Ovary (tissue), 3 donors: Measurements from ENCODE around the gene RASA3.

Source experiments
- CTCF ChIP-seq, 3 donors: fragments of 450-650 bp in 2 of 3; fragments of 200-600 bp in 1 of 3; IDR thresholded peaks; one replicate each; pipeline versions ENCODE4 v1.5.1 to v1.8.0; 2016 to 2022; ENCODE audit warnings: antibody characterized with exemption in 3 of 3, mild to moderate bottlenecking in 1 of 3
- EP300 ChIP-seq: sonication (generic); formaldehyde crosslinking; IDR thresholded peaks from one replicate; pipeline ENCODE4 v1.6.1; 2017; ENCODE audit warnings: antibody characterized with exemption
- POLR2A ChIP-seq: fragments of 450-650 bp; IDR thresholded peaks from one replicate; pipeline ENCODE4 v1.6.1; 2017; ENCODE audit warnings: antibody characterized with exemption, mild to moderate bottlenecking, moderate library complexity
- donor health status: DM: no; HTN: no; CAD: no.

- TF ChIP-seq CTCF (IDR thresholded peaks at IDR 0.05) (no peak), EP300 (no peak), POLR2A (no peak)
These were observed 40.8 kb upstream of the RASA3 start for GRCh38 chr13:114173272-114173671.
